Ishikawa (cell line): ENCODE measurements around the gene QRSL1.

ENCODE experiments used
- CEBPB ChIP-seq: IDR thresholded peaks from 2 replicates; pipeline ENCODE4 v1.6.1; 2012
- CREB1 ChIP-seq: IDR thresholded peaks from 2 replicates; pipeline ENCODE4 v1.6.1; 2012; ENCODE audit warnings: low read depth
- EGR1 ChIP-seq: IDR thresholded peaks from 2 replicates; pipeline ENCODE4 v1.6.1; 2012
- EP300 ChIP-seq: IDR thresholded peaks from 2 replicates; pipeline ENCODE4 v1.6.1; 2012; ENCODE audit warnings: borderline replicate concordance
- FOXM1 ChIP-seq: IDR thresholded peaks from 2 replicates; pipeline ENCODE4 v1.6.1; 2012; ENCODE audit warnings: low read depth, borderline replicate concordance
- MAX ChIP-seq: IDR thresholded peaks from 2 replicates; pipeline ENCODE4 v1.6.1; 2012
- NFIC ChIP-seq: IDR thresholded peaks from 2 replicates; pipeline ENCODE4 v1.6.1; 2012
- RAD21 ChIP-seq: IDR thresholded peaks from 2 replicates; pipeline ENCODE4 v1.6.1; 2012; ENCODE audit warnings: low read depth
- REST ChIP-seq: IDR thresholded peaks from 2 replicates; pipeline ENCODE4 v1.6.1; 2012; ENCODE audit warnings: low read depth, mild to moderate bottlenecking
- TAF1 ChIP-seq: IDR thresholded peaks from 2 replicates; pipeline ENCODE4 v1.6.1; 2012; ENCODE audit warnings: low read depth, mild to moderate bottlenecking
- TCF12 ChIP-seq: IDR thresholded peaks from 2 replicates; pipeline ENCODE4 v1.6.1; 2012; ENCODE audit warnings: low read depth
- TEAD4 ChIP-seq: IDR thresholded peaks from 2 replicates; pipeline ENCODE4 v1.6.1; 2012
- YY1 ChIP-seq: IDR thresholded peaks from 2 replicates; pipeline ENCODE4 v1.6.1; 2012; ENCODE audit warnings: low read depth
- ZBTB7A ChIP-seq: IDR thresholded peaks from 2 replicates; pipeline ENCODE4 v1.6.1; 2012; ENCODE audit warnings: low read depth
- TF ChIP-seq, protein P1 (sequence below): IDR thresholded peaks from 2 replicates; pipeline ENCODE4 v1.6.1; 2012

The QRSL1 gene

GRCh38 chr6:106599440-106599839 is 29.9 kb upstream of the QRSL1 start:
- TF ChIP-seq RAD21 (no peak), TCF12 (no peak), EP300 (no peak), FOXM1 (no peak), EGR1 (no peak), TEAD4 (no peak), REST (no peak), NFIC (no peak), MAX (no peak), ZBTB7A (no peak), YY1 (no peak), CREB1 (no peak), TAF1 (no peak), CEBPB (no peak)
- TF ChIP-seq, protein P1, sequence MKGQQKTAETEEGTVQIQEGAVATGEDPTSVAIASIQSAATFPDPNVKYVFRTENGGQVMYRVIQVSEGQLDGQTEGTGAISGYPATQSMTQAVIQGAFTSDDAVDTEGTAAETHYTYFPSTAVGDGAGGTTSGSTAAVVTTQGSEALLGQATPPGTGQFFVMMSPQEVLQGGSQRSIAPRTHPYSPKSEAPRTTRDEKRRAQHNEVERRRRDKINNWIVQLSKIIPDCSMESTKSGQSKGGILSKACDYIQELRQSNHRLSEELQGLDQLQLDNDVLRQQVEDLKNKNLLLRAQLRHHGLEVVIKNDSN: no peak

GRCh38 chr6:106600329-106600728 is 29.0 kb upstream of the QRSL1 start:
- TF ChIP-seq TCF12: no peak
- no peak for TF ChIP-seq EGR1
- no peak for TF ChIP-seq REST
- no peak for TF ChIP-seq YY1
- TF ChIP-seq FOXM1: no peak
- TF ChIP-seq NFIC: no peak
- no peak for TF ChIP-seq MAX
- no peak for TF ChIP-seq RAD21
- TF ChIP-seq ZBTB7A: no peak
- no peak for TF ChIP-seq CREB1
- TF ChIP-seq EP300: no peak
- TF ChIP-seq CEBPB: no peak
- TF ChIP-seq, protein P1: no peak
- TF ChIP-seq TEAD4: no peak
- TF ChIP-seq TAF1: no peak

DNA sequence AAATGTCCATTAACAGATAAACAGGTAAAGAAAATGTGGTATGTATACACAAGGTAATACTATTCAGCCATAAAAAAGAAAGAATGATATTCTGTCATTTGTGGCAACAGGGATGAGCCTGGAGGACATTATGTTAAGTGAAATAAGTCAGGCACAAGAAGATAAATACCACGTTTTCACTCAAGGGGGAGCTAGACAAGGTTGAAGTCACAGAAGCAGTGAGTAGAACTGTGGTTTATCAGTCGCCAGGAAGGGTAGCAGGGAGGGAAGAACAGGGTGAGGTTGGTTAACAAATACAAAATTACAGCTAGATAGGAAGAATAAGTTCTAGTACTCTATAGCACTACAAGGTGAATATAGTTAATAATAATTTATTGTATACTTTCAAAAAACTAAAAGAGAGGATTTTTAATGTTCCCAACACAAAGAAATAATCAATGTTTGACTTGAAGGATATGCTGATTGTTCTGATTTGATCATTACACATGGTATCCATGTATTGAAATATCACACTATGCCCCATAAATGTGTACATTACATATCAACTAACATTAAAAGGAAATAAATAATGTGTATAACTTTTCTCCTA is 21.2 kb upstream of the QRSL1 start:
- TF ChIP-seq RAD21 (peak; percentile 52), MAX (no peak)

DNA sequence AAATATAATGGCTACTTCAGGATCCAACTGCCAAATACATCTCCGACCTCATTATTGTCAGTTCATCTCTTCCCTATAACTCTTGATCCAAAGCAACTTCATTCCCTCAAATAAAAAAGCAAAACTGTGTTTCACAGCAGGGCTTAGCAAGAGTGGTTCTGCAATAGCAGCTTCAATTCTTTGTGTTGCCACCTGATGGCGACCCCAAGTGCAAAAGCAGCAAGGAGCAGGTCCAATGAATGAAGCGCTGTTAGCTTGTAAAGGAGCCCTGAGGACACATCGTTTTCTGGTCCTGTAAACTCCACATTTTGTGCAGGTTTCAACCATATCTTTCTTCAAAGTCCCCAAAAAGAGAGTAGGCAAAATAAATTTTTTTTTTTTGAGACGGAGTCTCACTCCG is 19.7 kb upstream of the QRSL1 start:
- TF ChIP-seq FOXM1: no peak
- peak; percentile 39; the same call in 1 of the 2 replicates for TF ChIP-seq RAD21

DNA sequence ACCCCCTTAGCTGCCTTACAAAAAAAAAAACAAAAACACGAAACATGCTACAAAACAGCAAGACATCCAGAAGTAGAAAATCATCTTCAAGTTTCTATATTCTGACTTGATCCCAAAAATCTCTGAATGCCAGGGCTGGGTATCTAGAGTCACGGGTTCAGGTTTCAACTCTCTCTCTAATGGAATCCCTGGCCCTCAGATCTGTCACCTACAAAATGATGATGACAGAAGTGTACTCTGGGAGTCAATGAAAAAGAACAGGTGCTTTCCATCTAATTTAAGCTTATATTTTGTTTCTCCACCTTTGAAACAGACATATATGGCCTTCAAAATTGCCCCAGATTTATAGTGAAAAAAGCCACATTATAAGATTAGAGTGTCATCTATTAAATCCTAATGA is 18.3 kb upstream of the QRSL1 start:
- TF ChIP-seq, protein P1: no peak

DNA sequence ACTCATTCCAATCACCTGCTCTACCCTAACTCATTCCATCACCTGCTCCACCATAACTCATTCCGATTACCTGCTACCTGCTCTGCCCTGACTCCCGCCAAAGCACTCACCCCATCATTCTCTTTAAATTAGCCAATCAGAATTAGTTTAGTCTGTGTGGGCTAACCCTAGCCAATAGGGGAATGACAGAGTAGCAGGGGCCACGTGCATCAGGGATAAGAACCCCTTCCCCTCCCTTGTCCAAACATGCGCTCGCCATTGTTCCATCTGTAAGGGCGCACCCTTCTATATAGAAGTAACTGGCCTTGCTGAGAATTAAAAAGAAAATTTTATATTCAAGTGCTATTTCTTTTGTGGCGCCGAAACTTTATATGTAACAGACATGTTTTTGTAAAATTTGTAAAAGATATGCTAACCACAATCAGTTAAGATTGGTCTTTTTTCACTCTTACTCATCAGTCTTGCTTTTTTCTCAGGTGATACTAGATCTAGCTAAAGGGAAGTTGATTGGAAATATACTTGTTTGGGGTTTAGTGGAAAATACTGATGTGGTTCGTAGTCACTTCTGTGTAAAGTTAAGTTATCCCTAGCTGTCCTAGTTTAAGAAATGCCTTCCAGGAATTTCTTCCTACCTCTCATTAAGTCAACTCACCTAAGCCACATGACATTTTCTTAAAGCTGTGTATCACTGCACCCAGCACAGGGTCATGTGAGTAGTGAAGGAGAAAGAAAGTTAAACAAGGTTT is 16.5 kb upstream of the QRSL1 start:
- TF ChIP-seq TCF12: no peak
- TF ChIP-seq RAD21: no peak
- TF ChIP-seq NFIC: no peak
- no peak for TF ChIP-seq CEBPB
- TF ChIP-seq, protein P1: no peak
- TF ChIP-seq CREB1: no peak
